ENCODE measurements around the gene NEURL1. TPM values are rescaled to one million over a fixed set of nuclear protein-coding genes. Genes with fewer than 3 reads are reported as not detected.

NEURL1 gene
- total and polyA plus RNA-seq, 10 of the 15 experiments (the other 5 are each of a cell fraction or from before 2014, with no cell fraction given): 0.02 to 0.05 (median 0.05) TPM; not detected in 6

GRCh38 chr10:103490986-103491314 is 2.6 kb upstream of the NEURL1 start (continued):
- no peak; the same call in 1 of the 2 replicates for TF ChIP-seq RELB (IDR thresholded peaks at IDR 0.05; ENCODE audit: low read depth)
- no peak for TF ChIP-seq NRF1 (conservative IDR thresholded peaks at IDR 0.05; ENCODE audit: low read depth, low read length)
- no peak for TF ChIP-seq STAT1 (conservative IDR thresholded peaks at IDR 0.05)

GRCh38 chr10:103491729-103492364 is 1.7 kb upstream of the NEURL1 start:
- Histone ChIP-seq H3K27me3 (replicated peaks in 1 of 2; ENCODE audit: control insufficient read depth in 2 of 2, insufficient read depth in 2 of 2, low read length in 1 of 2) (peaks cover 13 to 15% of the 10 kb centered on the region in 2 experiments), H3K9me3 (replicated peaks; ENCODE audit: control insufficient read depth, insufficient read depth, low read length) (no peaks in the 10 kb centered on the region), H3K4me1 (ENCODE audit: control insufficient read depth, insufficient read depth, low read length) (peaks cover 10% of the 10 kb centered on the region), H3K4me2 (ENCODE audit: control insufficient read depth, insufficient read depth) (no peak overlapping the region), H3K9ac (ENCODE audit: control insufficient read depth, insufficient read depth, low read length) (no peak overlapping the region), H3K36me3 (ENCODE audit: control insufficient read depth in 2 of 2, insufficient read depth in 2 of 2, low read length in 1 of 2) (no peaks in the 10 kb centered on the region), H3K27ac (ENCODE audit: control insufficient read depth, insufficient read depth) (no peak overlapping the region), H3K79me2 (ENCODE audit: control insufficient read depth, insufficient read depth, low read length) (no peaks in the 10 kb centered on the region), H2AFZ (ENCODE audit: control insufficient read depth, low read depth, low read length) (no peak overlapping the region), H4K20me1 (ENCODE audit: control insufficient read depth, insufficient read depth) (peaks cover 3% of the 10 kb centered on the region; the same call in 1 of the 2 replicates), H3K4me3 (no peak overlapping the region)
- SMC1A ChIA-PET (ENCODE audit: uncharacterized antibody, unreplicated experiment): interaction anchor here (1.3 to 2.1 kb wide), 8 partner anchors 9 to 101 kb away, joined by 3 to 14 read pairs (median 4); no protein-coding TSS in a partner anchor
- in situ Hi-C loops (cut with MboI) (no loop called here), intact Hi-C loops (cut with micrococcal nuclease; ENCODE audit: unreplicated experiment) (loop anchor here (2.0 kb wide), 1 partner anchor 51 kb away; no protein-coding TSS in a partner anchor)
- TF ChIP-seq ATF7 (IDR thresholded peaks at IDR 0.05; ENCODE audit: low read depth) (no peak), HCFC1 (IDR thresholded peaks at IDR 0.05; ENCODE audit: low read length) (no peak), ZBTB11 (CRISPR knock-in tag; IDR thresholded peaks at IDR 0.05) (no peak), CUX1 (IDR thresholded peaks at IDR 0.05; ENCODE audit: insufficient replicate concordance, low read depth, low read length) (no peak)
- POLR2A ChIA-PET: interaction anchor here (0.5 to 2.2 kb wide), 2 partner anchors 20 to 566 kb away, joined by 3 to 13 read pairs; no protein-coding TSS in a partner anchor
- no TSS peak for BruUV-seq (replicated peaks)
- 57% methylated on average over 7 of the region's 7 CpGs for WGBS (ENCODE audit: insufficient coverage, insufficient replicate concordance, low lambda C conversion rate, missing lambda C conversion rate)
- CTCF ChIA-PET: interaction anchor here (0.7 to 3.5 kb wide), 10 partner anchors 9 to 197 kb away, joined by 3 to 17 read pairs (median 7); no protein-coding TSS in a partner anchor
- ATAC-seq (no peak), FAIRE-seq (no peak), DNase-seq (ENCODE audit: low read depth, low spot score) (no peak)
- RAD21 ChIA-PET (ENCODE audit: unreplicated experiment): interaction anchor here (1.0 to 1.8 kb wide), 4 partner anchors 11 to 101 kb away, joined by 3 to 11 read pairs (median 4); no protein-coding TSS in a partner anchor

All from GM12878 (cell line).